B cell (primary cell): ENCODE data around the gene ANTXR1.

ENCODE experiments used
- CTCF ChIP-seq: fragments of 200-600 bp; IDR thresholded peaks from one replicate; pipeline ENCODE4 v1.8.0; 2022; ENCODE audit warnings: antibody characterized with exemption, mild to moderate bottlenecking
- EZH2 ChIP-seq: IDR thresholded peaks from 2 replicates; pipeline ENCODE4 v1.6.1; 2012; ENCODE audit warnings: borderline replicate concordance, low read depth, mild to moderate bottlenecking, moderate library complexity, low read length; ENCODE audit not compliant: insufficient read depth, poor library complexity, severe bottlenecking

GRCh38 chr2:69212238-69213028 lies 199.5 kb downstream of the ANTXR1 start:
- TF ChIP-seq CTCF: no peak
- no peak for TF ChIP-seq EZH2
